MG63 (cell line): ENCODE data around the gene IDUA. TPM values are rescaled to one million over a fixed set of nuclear protein-coding genes. Genes with fewer than 3 reads are reported as not detected.

ENCODE experiments used
- DNase-seq: peaks from one replicate; pipeline ENCODE4 v3.0.0-alpha.2; 2020
- H3K27me3 ChIP-seq: fragments of 250-450 bp; sonication (Bioruptor Pico); 2 replicates; pipeline ENCODE4 v1.5.1; 2020; ENCODE audit warnings: mild to moderate bottlenecking, moderate library complexity
- H3K36me3 ChIP-seq: fragments of 250-450 bp; sonication (Bioruptor Pico); 2 replicates; pipeline ENCODE4 v1.5.1; 2020; ENCODE audit warnings: mild to moderate bottlenecking, moderate library complexity
- H3K4me3 ChIP-seq: fragments of 250-450 bp; sonication (Bioruptor Pico); 2 replicates; pipeline ENCODE4 v1.5.1; 2020; ENCODE audit warnings: mild to moderate bottlenecking, moderate library complexity
- H3K9me3 ChIP-seq: fragments of 250-450 bp; sonication (Bioruptor Pico); 2 replicates; pipeline ENCODE4 v1.5.1; 2020; ENCODE audit warnings: mild to moderate bottlenecking, moderate library complexity
- total RNA-seq: library from RNA; depleted of rRNA; stranded (reverse); fragments of >200 nt; shearing (Covaris generic); gene quantifications from 2 replicates; pipeline ENCODE4 v1.2.3, GENCODE V29; 2014; ENCODE audit warnings: low replicate concordance

Gene IDUA
- total RNA-seq, 1 experiment from 2014 or later = 13.5 TPM

DNA sequence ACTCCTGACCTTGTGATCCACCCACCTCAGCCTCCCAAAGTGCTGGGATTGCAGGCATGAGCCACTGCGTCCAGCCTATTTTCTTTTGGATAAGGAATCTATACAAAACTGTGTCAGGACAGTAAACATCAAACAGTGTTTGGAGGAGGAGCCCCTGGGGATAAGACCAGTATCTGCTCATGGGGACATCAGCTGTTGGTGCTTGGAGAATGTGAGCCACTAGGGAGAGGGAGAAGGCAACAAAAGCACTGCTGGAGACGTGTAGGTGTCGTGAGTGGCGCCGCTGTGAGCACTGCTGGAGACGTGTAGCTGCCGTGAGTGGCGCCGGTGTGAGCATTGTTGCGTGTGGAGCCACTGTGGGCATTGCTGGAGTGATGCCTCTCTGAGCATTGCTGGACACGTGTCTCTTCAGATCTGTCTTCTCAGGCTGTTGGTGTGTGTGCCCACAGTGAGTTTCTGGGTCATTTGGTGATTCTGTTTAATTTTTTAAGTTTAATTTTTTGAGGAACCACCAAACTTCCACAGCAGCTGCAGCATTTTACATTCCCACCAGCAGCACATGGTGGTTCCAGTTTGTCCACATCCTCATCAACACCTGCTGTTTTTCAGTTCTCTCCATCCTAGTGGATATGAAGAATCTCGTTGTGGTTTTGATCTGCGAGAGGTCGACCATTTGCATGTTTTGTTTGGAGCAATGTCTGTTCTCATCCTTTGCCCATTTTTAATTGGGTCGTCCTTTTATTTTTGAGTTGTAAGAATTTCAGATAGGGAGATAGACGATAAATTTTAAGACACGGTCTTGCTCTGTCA lies 32.4 kb upstream of the IDUA start:
- no peak overlapping the region for H3K4me3 ChIP-seq
- DNase-seq = no peak
- no peaks in the 10 kb centered on the region for H3K27me3 ChIP-seq

DNA sequence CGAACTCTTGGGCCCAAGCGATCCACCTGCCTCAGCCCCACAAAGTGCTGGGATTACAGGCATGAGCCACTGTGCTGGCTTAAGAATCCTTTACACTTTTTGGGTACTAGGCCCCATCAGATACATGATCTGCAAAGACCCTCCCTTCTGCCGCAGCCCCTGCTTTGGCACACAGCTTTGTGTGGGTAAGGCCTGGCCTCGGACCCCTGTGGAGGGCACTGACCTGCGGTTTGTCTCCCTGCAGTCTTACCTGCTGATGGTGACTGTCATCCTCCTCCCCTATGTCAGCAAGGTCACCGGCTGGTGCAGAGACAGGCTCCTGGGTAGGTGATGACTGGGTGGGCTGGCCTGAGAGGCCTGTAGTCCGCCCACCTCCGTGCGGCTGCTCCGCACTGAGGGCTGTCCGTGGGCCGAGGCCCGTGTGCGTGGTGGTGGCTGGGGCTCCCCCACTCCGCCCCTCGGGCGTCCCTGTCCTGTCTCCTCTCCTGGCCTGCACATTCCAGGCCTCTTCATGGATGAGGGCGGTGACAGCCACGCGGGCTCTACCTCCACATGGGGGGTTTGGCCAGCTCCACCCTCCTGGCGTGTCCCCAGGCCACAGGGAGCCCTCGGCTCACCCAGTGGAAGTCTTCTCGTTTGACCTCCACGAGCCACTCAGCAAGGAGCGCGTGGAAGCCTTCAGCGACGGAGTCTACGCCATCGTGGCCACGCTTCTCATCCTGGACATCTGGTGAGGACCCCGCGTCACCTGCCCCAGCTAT lies 31.5 kb upstream of the IDUA start:
- DNase-seq = no peak
- Histone ChIP-seq H3K36me3 (no peaks in the 10 kb centered on the region), H3K27me3 (no peaks in the 10 kb centered on the region), H3K9me3 (no peaks in the 10 kb centered on the region), H3K4me3 (no peak overlapping the region)

More for the DNA sequence above, 32.4 kb upstream of the IDUA start:
- no peaks in the 10 kb centered on the region for H3K36me3 ChIP-seq
- no peaks in the 10 kb centered on the region for H3K9me3 ChIP-seq

DNA sequence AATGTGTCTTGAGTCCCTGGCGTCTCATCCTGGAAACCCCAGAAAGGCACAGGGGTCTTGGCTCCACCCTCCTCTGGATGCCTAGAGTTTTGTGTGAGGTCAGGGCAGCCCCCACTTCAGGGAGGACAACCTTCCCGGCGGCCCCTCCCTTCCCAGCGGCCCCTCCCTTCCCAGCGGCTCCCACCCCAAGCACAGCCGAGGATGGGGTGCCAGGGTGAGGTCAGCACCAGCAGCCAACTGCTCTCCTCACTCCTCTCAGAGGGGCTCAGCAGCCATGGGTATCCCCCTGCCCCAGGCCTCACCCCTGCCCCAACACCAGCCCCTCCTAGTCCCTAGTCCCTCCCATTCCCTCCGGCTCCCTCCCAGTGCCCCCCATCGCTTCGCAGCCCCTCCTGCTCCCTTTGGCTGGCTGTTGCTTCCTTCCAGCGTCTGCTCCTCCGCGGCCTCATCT lies 30.9 kb upstream of the IDUA start:
- Histone ChIP-seq H3K36me3 (no peaks in the 10 kb centered on the region), H3K4me3 (no peak overlapping the region), H3K9me3 (no peaks in the 10 kb centered on the region), H3K27me3 (no peaks in the 10 kb centered on the region)
- DNase-seq = no peak

DNA sequence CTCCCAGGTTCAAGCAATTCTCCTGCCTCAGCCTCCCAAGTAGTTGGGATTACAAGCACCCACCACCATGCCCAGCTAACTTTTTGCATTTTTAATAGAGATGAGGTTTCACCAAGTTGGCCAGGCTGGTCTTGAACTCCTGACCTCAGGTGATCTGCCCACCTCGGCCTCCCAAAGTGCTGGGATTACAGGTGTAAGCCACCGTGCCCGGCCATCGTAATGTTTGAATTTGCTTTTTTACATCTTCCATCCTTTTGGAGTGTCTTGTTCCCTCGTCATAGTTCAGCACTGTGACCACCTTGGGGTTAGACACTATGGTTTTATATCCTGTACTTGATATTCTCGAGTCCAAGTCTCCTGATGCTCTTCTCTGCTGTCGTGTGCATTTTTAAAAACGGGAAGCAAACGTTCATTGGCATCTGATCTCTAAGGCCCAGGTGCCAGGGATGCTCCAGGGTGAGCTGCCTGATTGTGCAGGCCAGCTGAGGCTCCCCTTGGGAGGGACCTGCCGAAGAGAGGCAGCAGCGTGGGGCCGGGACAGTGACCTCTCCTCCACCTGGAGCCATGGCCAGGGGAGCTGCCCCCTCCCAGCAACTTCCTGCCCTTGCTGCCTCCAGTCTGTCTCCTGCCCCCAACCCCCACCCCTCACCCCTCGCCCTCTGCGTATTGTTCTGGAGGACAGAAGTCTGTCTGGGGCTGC lies 30.2 kb upstream of the IDUA start:
- Histone ChIP-seq H3K27me3 (no peaks in the 10 kb centered on the region), H3K4me3 (no peak overlapping the region), H3K36me3 (no peaks in the 10 kb centered on the region), H3K9me3 (no peaks in the 10 kb centered on the region)
- no peak for DNase-seq

DNA sequence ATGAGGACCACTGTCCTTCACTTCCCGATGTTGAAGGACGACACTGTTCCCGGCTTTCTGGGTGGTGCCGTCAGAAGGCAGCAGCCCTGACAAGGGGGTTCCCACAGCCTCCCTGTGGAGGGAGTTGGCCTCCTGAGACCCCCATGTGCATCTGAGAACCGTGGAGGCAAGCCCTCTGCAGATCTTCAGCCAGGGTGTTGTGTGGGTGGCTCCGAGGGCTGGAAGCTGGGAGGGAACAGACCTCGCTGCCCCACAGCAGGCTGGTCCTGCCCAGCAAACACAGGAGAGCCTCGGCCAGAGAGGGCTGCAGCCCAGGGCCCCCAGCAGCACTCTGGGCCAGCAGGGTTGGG lies 29.6 kb upstream of the IDUA start:
- Histone ChIP-seq H3K27me3 (no peaks in the 10 kb centered on the region), H3K9me3 (no peaks in the 10 kb centered on the region), H3K36me3 (no peaks in the 10 kb centered on the region), H3K4me3 (no peak overlapping the region)
- no peak for DNase-seq

DNA sequence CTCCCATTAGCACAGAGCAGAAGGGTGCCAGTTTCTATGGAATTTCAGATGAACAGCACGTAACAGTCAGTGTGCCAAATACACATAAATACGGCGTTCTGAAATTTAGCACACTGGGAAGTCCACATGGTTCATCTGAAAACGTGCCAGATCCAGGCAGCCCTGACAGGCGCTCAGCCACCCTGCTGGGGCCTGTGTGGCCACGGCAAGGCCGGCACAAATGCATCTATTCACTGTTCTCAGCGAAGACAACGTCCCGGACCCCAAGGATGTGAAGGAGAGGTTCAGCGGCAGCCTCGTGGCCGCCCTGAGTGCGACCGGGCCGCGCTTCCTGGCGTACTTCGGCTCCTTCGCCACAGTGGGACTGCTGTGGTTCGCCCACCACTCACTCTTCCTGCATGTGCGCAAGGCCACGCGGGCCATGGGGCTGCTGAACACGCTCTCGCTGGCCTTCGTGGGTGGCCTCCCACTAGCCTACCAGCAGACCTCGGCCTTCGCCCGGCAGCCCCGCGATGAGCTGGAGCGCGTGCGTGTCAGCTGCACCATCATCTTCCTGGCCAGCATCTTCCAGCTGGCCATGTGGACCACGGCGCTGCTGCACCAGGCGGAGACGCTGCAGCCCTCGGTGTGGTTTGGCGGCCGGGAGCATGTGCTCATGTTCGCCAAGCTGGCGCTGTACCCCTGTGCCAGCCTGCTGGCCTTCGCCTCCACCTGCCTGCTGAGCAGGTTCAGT lies 29.1 kb upstream of the IDUA start:
- H3K9me3 ChIP-seq = no peaks in the 10 kb centered on the region
- no peaks in the 10 kb centered on the region for H3K36me3 ChIP-seq
- H3K4me3 ChIP-seq = no peak overlapping the region
- H3K27me3 ChIP-seq = no peaks in the 10 kb centered on the region
- DNase-seq = no peak

DNA sequence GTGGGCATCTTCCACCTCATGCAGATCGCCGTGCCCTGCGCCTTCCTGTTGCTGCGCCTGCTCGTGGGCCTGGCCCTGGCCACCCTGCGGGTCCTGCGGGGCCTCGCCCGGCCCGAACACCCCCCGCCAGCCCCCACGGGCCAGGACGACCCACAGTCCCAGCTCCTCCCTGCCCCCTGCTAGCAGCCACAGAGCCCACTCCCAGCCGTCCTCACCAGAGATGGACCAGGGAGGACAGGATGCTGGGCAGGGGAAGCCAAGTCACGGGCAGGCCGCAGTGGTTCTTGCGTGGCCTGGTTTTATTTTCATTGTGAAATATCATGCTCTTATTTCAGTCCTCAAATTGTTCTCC lies 28.6 kb upstream of the IDUA start:
- Histone ChIP-seq H3K36me3 (no peaks in the 10 kb centered on the region), H3K4me3 (no peak overlapping the region), H3K9me3 (no peaks in the 10 kb centered on the region), H3K27me3 (no peaks in the 10 kb centered on the region)
- DNase-seq = no peak

DNA sequence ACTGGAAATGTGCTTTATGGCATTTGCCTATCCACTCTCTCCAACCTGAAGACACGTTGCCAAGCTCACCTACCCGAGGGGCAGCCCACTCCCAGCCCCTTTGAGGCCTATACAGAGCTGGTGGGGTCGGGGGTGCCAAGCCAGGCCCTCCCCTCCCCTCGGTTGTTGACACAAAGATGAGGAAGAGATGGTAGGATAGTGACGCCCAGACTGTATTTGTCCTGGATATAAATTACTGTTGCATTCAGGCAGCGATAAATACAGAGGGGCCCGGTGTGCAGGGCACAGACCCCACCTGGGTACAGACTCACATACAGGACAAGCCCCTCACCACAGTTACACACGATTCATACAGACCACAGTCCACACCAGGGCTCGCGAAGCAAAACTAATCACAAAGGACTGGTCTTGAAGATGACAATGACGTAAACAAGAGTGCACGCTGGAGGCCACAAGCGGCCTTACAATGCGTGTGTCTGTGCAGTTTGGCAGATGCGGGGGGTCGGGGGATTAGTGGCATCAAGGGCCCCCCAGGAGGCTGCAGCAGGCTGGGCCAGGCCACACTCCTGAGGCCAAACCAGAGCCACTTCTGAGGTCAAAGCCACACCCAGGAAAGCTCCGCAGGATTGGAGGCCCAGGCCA lies 28.0 kb upstream of the IDUA start:
- Histone ChIP-seq H3K4me3 (no peak overlapping the region), H3K36me3 (no peaks in the 10 kb centered on the region), H3K9me3 (no peaks in the 10 kb centered on the region), H3K27me3 (no peaks in the 10 kb centered on the region)
- no peak for DNase-seq

DNA sequence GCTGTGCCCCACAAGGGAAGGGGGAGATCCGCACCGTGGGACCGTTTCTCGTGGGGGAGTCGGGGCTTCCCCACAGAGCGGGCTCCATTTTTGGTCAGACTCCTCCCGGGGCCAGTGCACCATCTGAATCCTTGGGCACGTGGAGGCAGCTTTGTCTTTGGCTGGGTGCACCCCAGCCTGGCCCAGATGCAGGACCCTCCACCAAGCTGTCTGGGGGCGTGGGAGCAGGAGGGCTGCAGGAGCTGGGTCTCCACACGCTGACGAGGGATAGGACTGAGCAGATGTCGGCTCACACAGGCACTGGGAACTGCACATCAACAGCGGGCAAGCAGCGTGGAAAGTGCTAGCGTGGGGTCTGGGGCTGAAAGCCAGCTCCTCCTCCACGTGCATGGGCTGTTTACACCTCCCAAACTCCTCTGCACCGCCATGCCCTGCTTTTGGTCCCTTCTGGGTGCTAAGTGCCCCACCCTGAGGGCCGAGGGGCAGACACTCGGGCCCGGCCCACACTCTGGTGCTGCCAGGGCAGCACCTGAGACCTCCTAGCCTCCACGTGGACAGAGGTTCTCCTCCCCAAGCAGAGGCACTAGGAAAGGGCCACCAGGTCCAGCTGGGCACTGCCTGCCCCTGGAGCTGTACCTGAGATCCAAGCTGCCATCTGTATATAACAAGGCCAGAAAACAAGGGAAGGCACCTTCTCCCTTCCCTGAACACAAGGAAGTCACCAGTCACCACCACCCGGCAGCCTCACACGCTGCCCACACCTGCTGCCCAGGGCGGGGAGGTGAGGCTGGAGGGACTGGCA lies 27.3 kb upstream of the IDUA start:
- DNase-seq = no peak

DNA sequence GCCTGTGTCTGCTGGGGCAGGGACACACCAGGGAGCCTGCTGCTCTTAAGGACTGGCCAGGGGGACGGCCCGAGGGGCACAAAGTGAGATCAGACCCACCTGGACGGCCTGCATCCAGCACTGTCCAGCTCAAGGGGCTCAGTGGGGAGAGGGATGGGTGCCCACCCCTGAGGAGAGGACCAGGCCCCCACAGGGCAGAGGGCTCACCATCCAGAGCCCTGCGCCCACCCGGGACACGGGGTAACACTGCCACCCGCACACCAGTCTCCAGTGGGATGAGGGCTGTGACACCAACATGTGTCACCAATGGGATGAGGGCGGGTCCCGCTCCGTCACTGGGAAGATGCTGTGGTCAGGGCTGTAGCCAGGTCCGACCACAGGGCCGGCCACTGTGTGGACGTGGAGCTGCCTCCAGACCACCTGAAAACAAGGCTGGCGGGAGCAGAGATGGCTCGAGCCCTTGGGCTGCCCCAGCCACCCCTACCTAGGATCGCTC lies 26.7 kb upstream of the IDUA start:
- no peaks in the 10 kb centered on the region for H3K36me3 ChIP-seq
- no peaks in the 10 kb centered on the region for H3K9me3 ChIP-seq
- H3K4me3 ChIP-seq = no peak overlapping the region
- H3K27me3 ChIP-seq = no peaks in the 10 kb centered on the region
- no peak for DNase-seq

More for the DNA sequence above, 27.3 kb upstream of the IDUA start:
- Histone ChIP-seq H3K36me3 (no peaks in the 10 kb centered on the region), H3K4me3 (no peak overlapping the region), H3K27me3 (no peaks in the 10 kb centered on the region), H3K9me3 (no peaks in the 10 kb centered on the region)

DNA sequence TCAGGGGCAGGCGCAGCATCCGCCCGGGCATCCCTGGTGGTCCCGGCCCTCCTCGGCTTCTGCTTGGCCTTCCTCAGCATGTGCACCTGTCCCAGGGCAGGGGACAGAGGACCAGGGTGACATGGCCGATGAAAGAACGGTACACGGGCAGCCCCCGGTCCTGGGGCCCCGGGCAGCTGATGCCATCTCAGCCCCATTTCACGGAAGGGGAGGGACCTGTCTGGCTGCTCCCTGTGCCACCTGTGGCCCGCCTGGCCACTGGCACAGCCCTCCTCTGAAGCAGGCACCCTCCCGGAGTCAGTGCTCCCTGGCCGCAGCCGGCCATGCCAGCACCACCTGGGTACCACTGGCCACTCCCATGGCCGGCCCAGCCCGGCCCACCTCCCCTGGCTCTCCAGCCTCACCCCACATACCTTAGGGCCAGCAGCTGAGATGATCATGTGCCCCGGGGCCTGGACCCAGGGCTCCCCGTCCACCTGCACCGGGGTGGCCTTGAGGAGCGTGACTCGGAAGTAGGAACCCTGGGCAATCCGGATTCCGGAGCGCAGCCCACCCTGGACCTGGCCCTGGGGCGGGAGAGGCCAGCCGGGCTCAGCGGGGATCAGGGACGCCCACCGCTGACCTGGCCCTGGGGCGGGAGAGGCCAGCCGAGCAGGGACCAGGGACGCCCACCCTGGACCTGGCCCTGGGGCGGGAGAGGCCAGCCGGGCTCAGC lies 26.1 kb upstream of the IDUA start:
- H3K27me3 ChIP-seq = no peaks in the 10 kb centered on the region
- H3K9me3 ChIP-seq = no peaks in the 10 kb centered on the region
- no peak overlapping the region for H3K4me3 ChIP-seq
- H3K36me3 ChIP-seq = no peaks in the 10 kb centered on the region
- DNase-seq = no peak

DNA sequence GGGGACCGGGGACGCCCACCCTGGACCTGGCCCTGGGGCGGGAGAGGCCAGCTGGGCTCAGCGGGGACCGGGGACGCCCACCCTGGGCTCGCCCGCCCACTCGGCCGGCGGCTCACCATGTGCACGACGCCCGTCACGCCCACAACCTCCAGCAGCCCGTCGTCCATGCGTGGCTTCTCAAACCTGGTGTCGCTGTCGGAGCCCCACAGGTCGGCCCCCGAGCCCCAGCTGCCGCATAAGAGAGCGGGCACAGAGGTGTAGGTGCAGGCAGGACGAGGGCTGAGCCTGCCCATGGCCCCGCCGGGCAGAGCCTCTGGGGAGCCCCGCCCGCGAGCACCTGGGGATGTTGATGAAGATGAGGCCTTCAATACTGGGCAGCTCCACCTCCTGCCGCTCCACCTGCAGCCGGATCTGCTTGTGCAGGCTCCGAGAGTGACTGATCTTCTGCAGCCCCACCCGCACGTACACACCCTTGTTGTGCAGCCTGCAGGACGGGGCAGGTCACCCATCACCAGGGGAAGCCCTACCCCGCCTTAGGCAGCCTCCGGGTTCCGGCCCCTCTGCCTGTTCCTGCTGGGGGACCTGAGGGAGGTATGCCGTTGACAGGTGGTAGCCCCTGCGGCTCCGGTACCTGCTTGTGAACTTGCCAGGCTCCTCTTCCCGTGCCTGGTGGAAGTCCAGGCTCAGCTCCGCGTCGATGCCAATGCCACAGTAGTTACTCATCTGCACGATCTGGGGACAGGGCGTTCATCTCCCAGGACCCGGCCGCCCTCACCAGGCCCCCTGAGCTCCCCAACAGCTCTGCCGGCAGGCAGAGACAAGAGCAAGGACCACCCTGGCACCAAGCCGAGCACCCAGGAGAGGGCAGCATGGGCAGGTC lies 25.3 kb upstream of the IDUA start:
- Histone ChIP-seq H3K27me3 (no peaks in the 10 kb centered on the region), H3K9me3 (no peaks in the 10 kb centered on the region), H3K4me3 (no peak overlapping the region), H3K36me3 (no peaks in the 10 kb centered on the region)
- DNase-seq = no peak

DNA sequence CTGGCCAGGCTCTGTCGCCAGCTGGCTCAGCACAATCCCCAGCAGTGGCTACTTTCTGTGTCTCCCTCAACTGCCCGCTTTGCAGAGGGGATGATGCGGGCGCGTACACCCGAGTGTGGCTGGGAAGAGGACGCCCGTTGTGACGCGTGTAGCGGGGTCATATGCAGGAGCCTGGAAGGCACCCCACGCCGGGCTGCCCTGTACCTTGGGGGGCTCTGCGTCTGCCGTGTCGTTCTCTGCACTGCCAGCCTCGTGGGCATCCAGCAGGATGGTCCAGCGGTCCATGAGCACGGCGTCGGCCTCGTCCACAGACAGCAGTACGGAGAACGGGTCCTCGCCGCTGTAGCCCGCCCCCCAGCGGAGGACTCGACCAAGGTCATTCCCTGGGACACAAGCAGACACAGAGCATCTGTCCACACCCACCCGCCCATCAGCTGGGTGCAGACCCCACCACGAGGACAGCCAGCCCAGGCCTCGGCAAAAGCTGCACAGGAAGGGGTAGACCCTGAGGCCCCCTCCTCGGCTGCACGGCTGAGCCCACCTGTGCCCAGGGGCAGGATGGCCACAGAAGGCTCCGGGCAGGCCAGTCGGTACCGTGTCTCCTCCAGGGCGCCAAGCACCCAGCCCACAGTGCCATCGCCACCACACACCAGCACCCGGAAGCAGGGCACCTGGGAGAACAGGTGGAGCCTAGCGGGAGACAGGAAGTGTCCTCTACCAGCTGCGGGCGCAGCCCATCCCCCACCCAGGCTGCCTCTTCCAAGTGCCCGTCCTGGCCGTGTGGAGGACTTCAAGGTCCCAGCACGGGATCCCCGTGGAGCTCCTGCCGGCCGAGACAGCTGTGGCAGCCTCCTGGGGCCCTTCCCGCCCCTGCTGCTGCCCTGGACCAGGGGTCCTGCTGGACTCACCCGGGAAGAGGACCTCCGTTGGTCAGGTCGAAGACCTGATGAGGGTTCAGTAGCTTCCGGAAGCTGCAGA lies 24.3 kb upstream of the IDUA start:
- DNase-seq = no peak
- H3K9me3 ChIP-seq = no peaks in the 10 kb centered on the region
- no peaks in the 10 kb centered on the region for H3K36me3 ChIP-seq
- H3K27me3 ChIP-seq = no peaks in the 10 kb centered on the region
- no peak overlapping the region for H3K4me3 ChIP-seq
